Endothelial cell (in vitro differentiated cells): ENCODE measurements around the gene GSTM3. TPM values are rescaled to one million over a fixed set of nuclear protein-coding genes. Genes with fewer than 3 reads are reported as not detected.

Experiments
- DNase-seq: peaks from one replicate; pipeline ENCODE4 v3.0.0; 2021; ENCODE audit warnings: low spot score
- H3K27ac Mint-ChIP-seq: one replicate; pipeline ENCODE4 v1.8.0; 2021; ENCODE audit warnings: mixed read lengths, inconsistent platforms; ENCODE audit not compliant: unreplicated experiment
- H3K27me3 Mint-ChIP-seq: one replicate; pipeline ENCODE4 v1.8.0; 2021; ENCODE audit warnings: mild to moderate bottlenecking, moderate library complexity, mixed read lengths, inconsistent platforms; ENCODE audit not compliant: unreplicated experiment
- H3K36me3 Mint-ChIP-seq: one replicate; pipeline ENCODE4 v1.8.0; 2021; ENCODE audit warnings: mild to moderate bottlenecking, low read depth, mixed read lengths, inconsistent platforms; ENCODE audit not compliant: unreplicated experiment
- H3K4me1 Mint-ChIP-seq: one replicate; pipeline ENCODE4 v1.8.0; 2021; ENCODE audit warnings: mild to moderate bottlenecking, mixed read lengths, inconsistent platforms; ENCODE audit not compliant: unreplicated experiment
- H3K4me3 Mint-ChIP-seq: one replicate; pipeline ENCODE4 v1.8.0; 2021; ENCODE audit warnings: mild to moderate bottlenecking, mixed read lengths, inconsistent platforms; ENCODE audit not compliant: unreplicated experiment
- H3K9me3 Mint-ChIP-seq: one replicate; pipeline ENCODE4 v1.8.0; 2021; ENCODE audit warnings: mixed read lengths, inconsistent platforms; ENCODE audit not compliant: unreplicated experiment
- CTCF ChIP-seq: fragments of 200-600 bp; sonication (generic); IDR thresholded peaks from one replicate; pipeline ENCODE4 v1.5.0; 2021; ENCODE audit warnings: antibody characterized with exemption; ENCODE audit not compliant: unreplicated experiment
- total RNA-seq: library from RNA; stranded (reverse); fragmentation: NEBNext Ultra II Directional; extraction: Animal tissue kit (Norgen Biotek cat#: 25700); gene quantifications from one replicate; pipeline ENCODE4 v1.2.1, GENCODE V29; 2021; ENCODE audit not compliant: unreplicated experiment

Gene GSTM3
- total RNA-seq, 1 donor from 2014 or later, result 6.9 TPM

- H3K27ac Mint-ChIP-seq, result no peak overlapping the region
- no peaks in the 10 kb centered on the region for H3K36me3 Mint-ChIP-seq
- H3K9me3 Mint-ChIP-seq, result no peaks in the 10 kb centered on the region
- no peak for TF ChIP-seq CTCF
- no peak overlapping the region for H3K4me3 Mint-ChIP-seq
- DNase-seq, result no peak
- H3K27me3 Mint-ChIP-seq, result peaks cover 3% of the 10 kb centered on the region
- no peaks in the 10 kb centered on the region for H3K4me1 Mint-ChIP-seq
Observed at GRCh38 chr1:109771712-109772657, 31.1 kb upstream of the GSTM3 start.

- H3K36me3 Mint-ChIP-seq, result no peaks in the 10 kb centered on the region
- DNase-seq, result no peak
- TF ChIP-seq CTCF, result no peak
- no peaks in the 10 kb centered on the region for H3K4me1 Mint-ChIP-seq
- peaks cover 3% of the 10 kb centered on the region for H3K27me3 Mint-ChIP-seq
- peak overlapping the region; percentile 62 for H3K4me3 Mint-ChIP-seq
- H3K9me3 Mint-ChIP-seq, result no peaks in the 10 kb centered on the region
- H3K27ac Mint-ChIP-seq, result no peak overlapping the region
Observed at GRCh38 chr1:109770331-109771095, 29.7 kb upstream of the GSTM3 start.

- Mint-ChIP-seq H3K4me1 (peaks cover 4% of the 10 kb centered on the region), H3K27me3 (peaks cover 4% of the 10 kb centered on the region), H3K9me3 (no peaks in the 10 kb centered on the region), H3K27ac (no peak overlapping the region), H3K4me3 (no peak overlapping the region), H3K36me3 (no peaks in the 10 kb centered on the region)
- no peak for DNase-seq
- no peak for TF ChIP-seq CTCF
Observed at GRCh38 chr1:109769330-109770078, 28.7 kb upstream of the GSTM3 start.

- H3K4me1 Mint-ChIP-seq, result peaks cover 7% of the 10 kb centered on the region
- DNase-seq, result no peak
- TF ChIP-seq CTCF, result no peak
- no peaks in the 10 kb centered on the region for H3K9me3 Mint-ChIP-seq
- peaks cover 4% of the 10 kb centered on the region for H3K27me3 Mint-ChIP-seq
- no peaks in the 10 kb centered on the region for H3K36me3 Mint-ChIP-seq
- no peak overlapping the region for H3K4me3 Mint-ChIP-seq
- no peak overlapping the region for H3K27ac Mint-ChIP-seq
Observed at GRCh38 chr1:109768820-109769219, 28.0 kb upstream of the GSTM3 start.
